Thyroid gland (tissue), 4 donors: ENCODE measurements around the gene NCS1. TPM values are rescaled to one million over a fixed set of nuclear protein-coding genes. Genes with fewer than 3 reads are reported as not detected.

Source experiments
- DNase-seq, 2 donors: peaks; one replicate each; pipeline ENCODE4 v3.0.0-alpha.2; 2019
- H3K27ac ChIP-seq, 3 donors: fragments of 200-600 bp; sonication (generic); 1 replicate in 2 of 3; 2 replicates in 1 of 3; pipeline ENCODE4 v1.5.1; 2016 to 2019; ENCODE audit warnings: mild to moderate bottlenecking in 1 of 3, moderate library complexity in 1 of 3
- H3K27me3 ChIP-seq: fragments of 200-600 bp; sonication (generic); one replicate; pipeline ENCODE4 v1.5.1; 2019
- H3K36me3 ChIP-seq, 2 donors: fragments of 200-600 bp; sonication (generic); one replicate each; pipeline ENCODE4 v1.5.1; 2016 to 2019
- H3K4me1 ChIP-seq, 2 donors: fragments of 200-600 bp; sonication (generic); one replicate each; pipeline ENCODE4 v1.5.1; 2017 to 2019
- H3K4me3 ChIP-seq, 3 donors: fragments of 200-600 bp; sonication (generic); replicated peaks in 1 of 3; 1 replicate in 2 of 3; 2 replicates in 1 of 3; pipeline ENCODE4 v1.5.1; 2016; ENCODE audit warnings: mild to moderate bottlenecking in 1 of 3
- H3K9me3 ChIP-seq: fragments of 200-600 bp; sonication (generic); one replicate; pipeline ENCODE4 v1.5.1; 2017
- CTCF ChIP-seq, 6 experiments: fragments of 200-600 bp in 3 of 6; fragments of 450-650 bp in 3 of 6; sonication (generic) in 3 of 6; IDR thresholded peaks; one replicate each; pipeline ENCODE4 v1.5.1; 2016 to 2019; ENCODE audit warnings: antibody characterized with exemption in 6 of 6, mild to moderate bottlenecking in 2 of 6, inconsistent platforms in 1 of 6, moderate library complexity in 1 of 6
- POLR2A ChIP-seq, 2 donors: fragments of 450-650 bp; IDR thresholded peaks; one replicate each; pipeline ENCODE4 v1.6.1; 2017; ENCODE audit warnings: antibody characterized with exemption in 2 of 2, mild to moderate bottlenecking in 2 of 2, moderate library complexity in 1 of 2
- WGBS, 2 donors: methylation state at CpG; one replicate each; pipeline ENCODE4 v1.1.5; 2017; 5-methylcytosine and 5-hydroxymethylcytosine counted together
- intact Hi-C: fragments of 100-400 bp; cut with DNase I; formaldehyde crosslinking; loops from one replicate; pipeline ENCODE4 v1.15.1; 2023
- total RNA-seq, 4 donors: library from RNA; depleted of rRNA; stranded (reverse); fragments of >200 nt; gene quantifications; one replicate each; pipeline ENCODE4 v1.2.3, GENCODE V29; 2016

Gene NCS1
- total RNA-seq, 4 donors from 2014 or later = 31.0 to 85.4 (median 61.2) TPM

- peak overlapping the region; percentile 9 to 42 (median 20) for H3K27ac ChIP-seq
- H3K4me3 ChIP-seq = no peak overlapping the region
- H3K27me3 ChIP-seq = no peaks in the 10 kb centered on the region
- no peak for DNase-seq
- intact Hi-C loops = no loop called here
- TF ChIP-seq POLR2A (IDR thresholded peaks at IDR 0.05) (no peak), CTCF (IDR thresholded peaks at IDR 0.05) (no peak)
- no peaks in the 10 kb centered on the region for H3K9me3 ChIP-seq
- 85 to 92% methylated on average over 6 of the region's 6 CpGs for WGBS, 2 donors
- H3K4me1 ChIP-seq = peaks cover 15 to 19% of the 10 kb centered on the region in 2 donors
- H3K36me3 ChIP-seq = peaks cover 21 to 30% of the 10 kb centered on the region in 2 donors
These were observed 44.0 kb upstream of the NCS1 start for GRCh38 chr9:130128251-130128650.

GRCh38 chr9:130128733-130129431 is 43.3 kb upstream of the NCS1 start:
- no peak for DNase-seq
- Histone ChIP-seq H3K27ac (peak overlapping the region; percentile 23 to 42 (median 32)), H3K4me1 (peaks cover 15 to 19% of the 10 kb centered on the region in 2 donors), H3K9me3 (no peaks in the 10 kb centered on the region), H3K27me3 (no peaks in the 10 kb centered on the region), H3K36me3 (peaks cover 21 to 30% of the 10 kb centered on the region in 2 donors), H3K4me3 (no peak overlapping the region)
- intact Hi-C loops = no loop called here
- TF ChIP-seq POLR2A (IDR thresholded peaks at IDR 0.05) (no peak), CTCF (IDR thresholded peaks at IDR 0.05) (no peak)
- WGBS, 2 donors = 78 to 82% methylated on average over 14 of the region's 14 CpGs

DNA sequence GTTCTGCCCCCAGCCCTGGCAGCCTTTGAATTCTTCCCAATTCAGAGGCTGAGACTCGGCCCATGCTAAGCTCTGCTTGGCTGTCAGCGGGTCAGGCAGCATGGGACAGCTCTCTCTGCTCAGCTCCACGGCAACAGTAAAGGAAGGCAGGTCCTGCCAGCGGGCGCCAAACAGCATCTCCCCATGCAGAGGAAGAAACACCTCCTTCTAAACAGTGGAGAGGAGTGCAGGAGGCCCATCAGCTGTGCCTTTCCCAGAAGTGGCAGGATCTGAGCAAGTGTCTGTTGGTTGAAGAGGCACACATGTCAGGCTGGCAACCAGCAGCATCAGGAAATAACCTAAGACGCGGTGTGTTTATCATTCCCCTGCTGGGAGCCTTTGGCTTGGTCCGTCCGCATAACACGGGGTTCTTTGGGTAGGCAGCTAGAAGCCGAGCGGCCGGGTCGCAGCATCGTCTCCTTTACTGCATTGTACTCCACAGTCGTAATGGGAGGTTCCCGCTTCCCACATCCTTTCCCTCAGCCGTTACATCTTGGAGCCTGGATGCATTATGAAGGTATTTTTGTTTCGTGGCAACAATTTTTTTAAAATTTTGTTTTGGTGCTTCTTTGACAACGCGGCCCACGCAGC is 42.7 kb upstream of the NCS1 start:
- H3K36me3 ChIP-seq = peaks cover 21 to 30% of the 10 kb centered on the region in 2 donors
- intact Hi-C loops = no loop called here
- DNase-seq = no peak
- no peaks in the 10 kb centered on the region for H3K9me3 ChIP-seq
- peak overlapping the region; percentile 23 to 42 (median 32) for H3K27ac ChIP-seq
- no peak for TF ChIP-seq POLR2A (IDR thresholded peaks at IDR 0.05)
- no peak for TF ChIP-seq CTCF (IDR thresholded peaks at IDR 0.05)
- H3K4me3 ChIP-seq = no peak overlapping the region
- no peaks in the 10 kb centered on the region for H3K27me3 ChIP-seq
- WGBS, 2 donors = 90 to 91% methylated on average over 22 of the region's 22 CpGs
- peaks cover 15 to 19% of the 10 kb centered on the region in 2 donors for H3K4me1 ChIP-seq

- H3K27ac ChIP-seq = no peak overlapping the region
- no peak overlapping the region for H3K4me3 ChIP-seq
- WGBS, 2 donors = 92 to 93% methylated on average over 7 of the region's 7 CpGs
- H3K27me3 ChIP-seq = no peaks in the 10 kb centered on the region
- TF ChIP-seq POLR2A (IDR thresholded peaks at IDR 0.05) (no peak), CTCF (IDR thresholded peaks at IDR 0.05) (no peak)
- no peak for DNase-seq
- H3K4me1 ChIP-seq = peaks cover 2 to 10% of the 10 kb centered on the region in 2 donors
- no peaks in the 10 kb centered on the region for H3K9me3 ChIP-seq
- intact Hi-C loops = no loop called here
- peaks cover 27 to 30% of the 10 kb centered on the region in 2 donors for H3K36me3 ChIP-seq
These were observed 39.5 kb upstream of the NCS1 start for GRCh38 chr9:130132746-130133145.

DNA sequence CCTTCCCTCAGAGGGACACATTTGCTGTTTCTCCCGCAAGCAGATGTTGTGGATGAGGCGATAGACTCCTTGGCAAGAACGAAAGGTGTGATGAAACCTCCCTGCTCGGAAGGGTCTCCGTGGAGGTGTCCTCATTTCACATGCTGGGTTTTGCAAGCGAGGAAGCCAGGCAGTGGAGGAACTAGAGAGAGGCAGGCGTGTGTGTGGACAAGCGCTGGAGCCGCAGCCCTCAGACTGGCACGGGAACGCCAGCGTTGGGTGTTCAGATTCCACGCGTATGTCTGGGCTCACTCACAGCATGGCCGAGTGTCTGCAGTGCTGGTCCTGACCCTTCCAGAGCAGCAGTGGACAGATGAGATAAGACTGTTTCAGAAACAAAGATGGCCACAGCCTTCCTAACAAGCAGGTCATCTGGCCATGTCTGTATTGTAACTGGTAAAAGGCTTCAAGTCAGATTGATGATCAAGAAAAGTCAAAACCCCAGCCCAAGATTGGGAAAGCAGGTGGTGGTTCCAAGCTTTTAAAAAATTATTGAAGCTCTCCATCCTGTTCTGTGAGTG is 35.0 kb upstream of the NCS1 start:
- Histone ChIP-seq H3K36me3 (peaks cover 0 to 6% of the 10 kb centered on the region in 2 donors), H3K4me3 (no peak overlapping the region), H3K9me3 (no peaks in the 10 kb centered on the region), H3K4me1 (peaks cover 17 to 25% of the 10 kb centered on the region in 2 donors), H3K27ac (peak overlapping the region in 2 of 3 donors; percentile 26 to 71), H3K27me3 (no peaks in the 10 kb centered on the region)
- 93 to 98% methylated on average over 15 of the region's 15 CpGs for WGBS, 2 donors
- no peak for TF ChIP-seq CTCF (IDR thresholded peaks at IDR 0.05)
- TF ChIP-seq POLR2A (IDR thresholded peaks at IDR 0.05) = no peak
- no peak for DNase-seq
- intact Hi-C loops = no loop called here
